Stimulated activated CD4-positive, alpha-beta T cell treated with anti-CD3 and anti-CD28 coated beads, Interleukin-15, amount 100 ng/mL, for 48 hours (primary cell): ENCODE measurements around the gene PHB1.
"Not testable (repeated sequence)": the region's sequence is repeated elsewhere in the genome, so short reads cannot be mapped to it uniquely, and the experiment has no call there.

Source experiments
- DNase-seq, 2 donors: peaks; one replicate each; pipeline ENCODE4 v3.0.0-alpha.2; 2020; ENCODE audit warnings: low read depth in 2 of 2

The PHB1 gene

DNA sequence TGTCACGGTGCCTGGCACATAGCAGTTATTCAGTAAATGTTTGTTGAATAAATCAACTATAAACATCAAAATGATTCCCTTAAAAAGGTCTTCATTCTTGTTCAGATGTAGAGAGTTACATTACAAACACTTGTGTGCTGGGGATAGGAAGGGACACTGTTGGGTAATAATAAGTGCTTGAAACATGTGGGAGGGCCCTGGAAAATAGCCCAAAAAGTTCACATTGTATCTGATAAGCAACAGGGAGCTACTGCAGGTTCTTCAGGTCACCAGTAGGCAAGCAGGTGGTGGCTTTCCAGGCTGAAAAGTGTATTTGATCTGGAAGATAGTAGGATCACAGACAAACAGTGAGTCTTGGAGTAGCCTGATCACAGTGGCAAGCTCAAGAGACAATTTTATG lies 33.6 kb downstream of the PHB1 start:
- no peak for DNase-seq

DNA sequence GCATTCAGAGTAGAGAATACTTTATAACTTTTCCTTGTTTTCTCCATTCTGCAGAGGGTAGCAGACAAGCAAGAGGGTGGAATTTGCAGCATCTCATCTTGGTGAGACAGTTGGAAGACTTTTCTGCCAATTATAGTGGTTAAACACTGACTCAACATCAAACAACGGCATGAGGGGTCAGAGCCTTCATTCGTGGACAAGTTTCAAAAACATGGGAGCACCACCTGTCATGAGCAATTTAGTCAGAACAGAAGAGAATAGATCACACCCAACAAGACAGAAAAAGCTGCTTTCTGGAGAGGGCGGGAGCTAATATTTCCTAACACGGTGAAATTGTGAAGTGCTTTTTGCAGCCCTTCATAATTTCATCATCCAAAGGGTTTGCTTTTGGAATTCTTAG lies 34.8 kb downstream of the PHB1 start:
- no peak for DNase-seq

DNA sequence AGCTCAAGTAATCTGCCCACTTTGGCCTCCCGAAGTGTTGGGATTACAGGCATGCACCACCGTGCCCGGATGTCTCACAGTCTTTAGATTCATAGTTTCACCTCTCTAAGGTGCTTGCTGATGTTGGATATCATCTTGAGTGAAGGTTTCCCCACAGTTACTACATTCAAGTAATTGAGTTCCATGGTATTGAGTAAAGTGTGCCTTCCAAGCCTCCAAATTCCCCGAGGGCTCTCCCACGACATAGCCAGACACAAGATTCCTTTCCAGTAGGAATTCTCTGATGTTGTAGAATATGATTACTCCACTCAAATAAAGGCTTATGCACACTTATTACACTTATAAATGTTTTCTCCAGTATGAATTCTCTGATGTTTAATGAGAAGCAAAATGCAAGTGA lies 36.4 kb downstream of the PHB1 start:
- DNase-seq, result no peak

DNA sequence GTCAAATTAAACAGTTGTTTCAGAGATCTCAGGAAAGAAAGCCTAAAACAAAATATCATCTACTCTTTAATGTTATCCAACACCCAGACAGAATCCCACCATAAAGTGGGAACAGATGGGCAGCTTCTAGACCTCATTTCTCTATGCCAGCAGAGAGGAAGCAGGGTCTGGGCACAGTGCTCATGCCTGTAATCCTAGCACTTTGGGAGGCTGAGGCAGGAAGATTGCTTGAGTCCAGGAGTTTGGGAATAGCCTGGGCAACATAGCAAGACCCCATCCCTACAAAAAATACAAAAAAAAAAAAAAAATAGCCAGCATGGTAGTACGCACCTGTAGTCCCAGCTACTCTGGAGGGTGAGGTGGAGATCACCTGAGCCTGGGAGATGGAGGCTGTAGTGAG lies 39.1 kb downstream of the PHB1 start:
- no peak for DNase-seq

DNA sequence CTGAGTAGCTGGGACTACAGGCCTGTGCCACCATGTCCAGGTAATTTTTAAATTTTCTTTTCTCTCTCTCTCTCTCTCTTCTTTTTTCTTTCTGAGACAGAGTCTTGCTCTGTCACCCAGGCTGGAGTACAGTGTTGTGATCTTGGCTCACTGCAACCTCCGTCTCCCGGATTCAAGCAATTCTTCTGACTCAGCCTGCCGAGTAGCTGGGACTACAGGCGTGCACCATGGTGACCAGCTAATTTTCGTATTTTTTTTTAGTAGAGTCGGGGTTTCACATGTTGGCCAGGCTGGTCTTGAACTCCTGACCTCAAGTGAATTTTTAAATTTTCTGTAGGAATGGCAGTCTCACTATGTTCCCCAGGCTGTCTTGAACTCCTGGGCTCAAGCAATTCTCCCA lies 41.6 kb downstream of the PHB1 start:
- no peak for DNase-seq

DNA sequence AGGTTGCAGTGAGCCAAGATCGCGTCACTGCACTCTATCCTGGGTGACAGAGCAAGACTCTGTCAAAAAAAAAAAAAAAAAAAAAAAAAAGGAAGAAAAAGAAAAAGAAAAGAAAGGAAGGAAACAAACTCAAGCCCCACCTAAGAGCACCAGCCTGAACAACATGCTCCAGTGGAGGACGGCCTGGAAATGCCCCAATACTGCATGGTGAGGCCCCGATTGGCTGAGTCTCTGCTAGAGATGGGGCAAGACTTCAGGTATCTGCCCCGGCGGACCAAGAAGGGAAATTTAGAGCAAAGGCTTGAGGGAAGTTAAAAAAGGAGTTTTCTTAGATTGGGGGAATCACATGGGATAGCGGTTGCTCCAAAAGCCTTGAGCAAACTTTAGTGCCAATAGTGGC lies 42.3 kb downstream of the PHB1 start:
- no peak for DNase-seq

DNA sequence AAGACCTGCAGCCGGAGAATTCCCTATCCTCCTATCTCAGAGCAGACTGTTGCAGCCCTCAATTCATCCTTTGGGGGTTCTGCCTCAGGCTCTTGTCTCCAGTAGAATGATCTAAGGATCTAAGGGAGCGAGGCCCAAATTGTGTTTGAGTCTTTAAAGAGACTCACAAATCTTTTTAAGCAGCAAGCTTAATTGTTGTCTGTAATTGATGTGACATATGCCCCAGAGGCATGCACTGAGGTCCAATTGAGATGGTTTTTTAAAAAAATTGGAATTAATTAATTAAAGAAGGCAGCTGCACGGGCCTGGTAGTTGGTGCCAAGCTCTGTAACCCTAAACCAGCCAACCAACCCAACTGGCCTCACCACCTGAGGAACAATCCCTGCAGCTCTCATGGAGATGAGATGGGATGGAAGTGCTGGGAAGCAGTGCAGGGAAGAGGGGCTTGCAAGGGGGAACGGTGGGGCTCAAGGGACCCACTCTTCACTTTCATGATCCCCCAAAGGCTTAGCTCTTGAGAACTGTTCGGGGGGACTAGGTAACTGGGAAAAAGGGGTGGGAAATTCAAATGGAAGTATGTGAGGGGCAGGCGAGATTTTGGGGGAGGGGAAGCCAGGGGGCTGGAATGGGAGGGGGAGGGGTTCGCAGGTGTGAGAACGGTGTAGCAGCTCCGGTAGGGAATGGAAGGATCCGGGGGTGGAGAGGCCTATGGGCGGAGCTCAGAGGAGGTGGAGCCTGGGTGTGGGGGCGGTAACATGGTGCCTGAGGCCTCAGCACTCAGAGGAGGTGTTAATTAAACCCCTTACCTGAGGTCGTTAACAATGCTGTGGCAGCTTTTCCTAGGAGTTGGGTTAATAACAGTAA lies 43.5 kb downstream of the PHB1 start:
- no peak for DNase-seq

DNA sequence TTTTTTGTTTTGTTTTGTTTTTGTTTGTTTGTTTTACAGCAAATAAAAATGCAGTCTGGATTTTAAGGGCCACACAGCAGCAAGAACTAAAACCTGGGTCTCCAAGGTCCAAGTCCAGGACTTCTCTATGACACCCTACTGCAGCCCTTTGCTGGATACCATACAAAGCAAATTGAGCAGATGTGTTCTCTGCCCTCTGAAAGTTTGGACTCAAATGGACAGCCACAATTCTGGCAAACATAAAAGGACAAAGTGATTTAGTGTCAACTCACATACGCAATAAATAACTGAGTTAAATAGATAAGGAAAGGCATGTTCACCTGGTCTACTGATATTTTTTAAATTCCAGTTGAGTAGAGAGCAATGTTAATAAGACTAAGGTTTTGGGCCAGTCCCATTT lies 44.9 kb downstream of the PHB1 start:
- DNase-seq, result no peak

DNA sequence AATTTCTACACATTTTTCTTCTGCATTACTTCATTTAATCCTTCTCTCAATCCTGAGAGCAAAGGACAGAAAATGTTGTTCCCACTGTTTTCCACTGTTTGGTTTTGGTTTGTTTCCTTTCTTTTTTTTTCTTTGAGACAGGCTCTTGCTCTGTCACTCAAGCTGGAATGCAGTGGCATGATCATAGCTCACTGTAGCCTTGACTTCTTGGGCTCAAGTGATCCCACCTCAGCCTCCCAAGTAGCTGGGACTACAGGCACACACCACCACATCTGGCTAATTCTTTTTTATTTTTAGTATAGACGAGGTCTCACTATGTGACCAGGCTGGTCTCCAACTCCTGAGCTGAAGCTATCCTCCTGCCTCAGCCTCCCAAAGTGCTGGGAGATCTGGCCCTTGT lies 45.6 kb downstream of the PHB1 start:
- no peak for DNase-seq

DNA sequence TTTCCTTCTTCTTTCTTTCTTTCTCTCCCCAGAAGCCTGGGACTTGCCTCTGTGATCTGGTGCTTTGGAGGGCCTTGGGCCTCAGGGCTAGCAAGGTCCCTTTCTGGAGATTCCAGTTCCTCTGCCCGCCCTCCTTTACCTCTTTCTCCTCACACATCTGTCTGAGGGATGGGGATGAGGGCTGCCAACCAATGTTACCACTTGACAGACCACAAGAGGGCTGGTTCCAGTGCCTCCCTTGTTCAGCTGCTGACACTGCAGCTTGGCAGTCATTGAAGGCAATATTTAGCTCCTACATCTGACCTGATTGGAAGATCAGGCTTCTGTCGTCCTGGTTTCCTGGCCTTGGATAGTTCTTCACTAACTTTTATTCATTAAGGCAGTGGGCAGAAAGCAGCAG lies 49.0 kb downstream of the PHB1 start:
- no peak for DNase-seq

DNA sequence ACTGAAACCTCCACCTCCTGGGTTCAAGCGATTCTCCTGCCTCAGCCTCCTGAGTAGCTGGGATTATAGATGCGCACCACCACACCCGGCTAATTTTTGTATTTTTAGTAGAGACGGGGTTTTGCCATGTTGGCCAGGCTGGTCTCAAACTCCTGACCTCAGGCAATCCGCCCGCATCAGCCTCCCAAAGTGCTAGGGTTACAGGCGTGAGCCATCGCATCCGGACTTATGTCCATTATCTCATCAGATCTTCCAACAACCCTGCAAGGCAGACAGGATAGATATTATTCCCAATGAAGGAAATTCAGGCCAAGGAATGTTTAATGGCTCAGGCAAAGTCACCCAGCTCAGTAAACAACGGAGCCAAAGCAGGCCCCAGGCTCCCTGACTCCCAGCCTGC lies 49.6 kb downstream of the PHB1 start:
- DNase-seq, result not testable (repeated sequence)

DNA sequence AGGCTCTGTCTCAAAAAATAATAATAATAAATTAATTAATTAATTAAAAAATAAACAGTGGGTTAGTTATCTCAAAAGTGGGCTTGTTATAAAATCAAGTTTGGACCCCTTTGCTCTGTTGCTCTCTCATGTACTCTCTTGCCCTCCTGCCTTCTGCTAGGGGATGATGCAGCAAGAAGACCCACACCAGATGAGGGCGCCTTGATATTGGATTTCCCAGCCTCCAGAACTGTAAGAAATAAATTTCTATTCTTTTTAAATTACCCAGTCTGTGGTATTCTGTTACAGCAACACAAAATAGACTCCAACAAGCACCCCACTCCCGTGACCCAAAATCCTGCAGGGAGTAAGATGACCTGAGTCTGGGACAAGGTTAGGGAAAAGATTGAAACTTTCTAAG lies 50.6 kb downstream of the PHB1 start:
- no peak for DNase-seq

DNA sequence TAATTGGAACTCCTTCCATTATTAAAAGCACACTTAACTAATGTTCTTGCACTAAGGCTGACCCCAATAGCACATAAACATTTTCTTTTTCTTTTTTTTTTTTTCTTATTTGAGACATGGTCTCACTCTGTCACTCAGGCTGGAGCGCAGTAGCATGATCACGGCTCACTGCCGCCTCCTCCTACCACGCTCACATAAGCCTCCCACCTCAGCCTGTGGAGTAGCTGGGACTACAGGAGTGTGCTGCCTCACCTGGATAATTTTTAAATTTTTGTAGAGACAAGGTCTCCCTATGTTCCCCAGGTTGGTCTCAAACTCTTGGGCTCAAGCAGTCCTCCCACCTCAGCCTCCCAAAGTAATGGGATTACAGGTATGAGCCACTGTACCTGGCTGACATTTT lies 51.4 kb downstream of the PHB1 start:
- no peak for DNase-seq

DNA sequence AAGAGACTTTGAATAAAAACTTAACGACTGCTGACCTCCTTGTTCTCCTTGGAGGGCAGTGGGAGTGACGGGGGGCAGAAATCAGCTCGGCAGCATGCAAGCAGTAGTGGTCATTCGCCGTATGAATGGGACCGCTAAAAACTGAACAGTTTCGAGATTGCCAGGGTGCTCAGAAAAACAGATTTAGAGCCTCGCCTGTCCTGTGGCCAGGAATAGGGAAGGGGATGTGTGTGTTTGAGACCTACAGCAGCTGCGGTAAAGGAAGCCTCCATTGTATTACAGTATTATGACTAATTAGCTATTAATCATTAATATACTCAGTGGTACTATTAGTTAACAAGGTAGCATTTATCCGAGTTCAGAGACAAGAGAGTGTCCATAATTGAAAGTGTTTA lies 52.0 kb downstream of the PHB1 start:
- no peak for DNase-seq

DNA sequence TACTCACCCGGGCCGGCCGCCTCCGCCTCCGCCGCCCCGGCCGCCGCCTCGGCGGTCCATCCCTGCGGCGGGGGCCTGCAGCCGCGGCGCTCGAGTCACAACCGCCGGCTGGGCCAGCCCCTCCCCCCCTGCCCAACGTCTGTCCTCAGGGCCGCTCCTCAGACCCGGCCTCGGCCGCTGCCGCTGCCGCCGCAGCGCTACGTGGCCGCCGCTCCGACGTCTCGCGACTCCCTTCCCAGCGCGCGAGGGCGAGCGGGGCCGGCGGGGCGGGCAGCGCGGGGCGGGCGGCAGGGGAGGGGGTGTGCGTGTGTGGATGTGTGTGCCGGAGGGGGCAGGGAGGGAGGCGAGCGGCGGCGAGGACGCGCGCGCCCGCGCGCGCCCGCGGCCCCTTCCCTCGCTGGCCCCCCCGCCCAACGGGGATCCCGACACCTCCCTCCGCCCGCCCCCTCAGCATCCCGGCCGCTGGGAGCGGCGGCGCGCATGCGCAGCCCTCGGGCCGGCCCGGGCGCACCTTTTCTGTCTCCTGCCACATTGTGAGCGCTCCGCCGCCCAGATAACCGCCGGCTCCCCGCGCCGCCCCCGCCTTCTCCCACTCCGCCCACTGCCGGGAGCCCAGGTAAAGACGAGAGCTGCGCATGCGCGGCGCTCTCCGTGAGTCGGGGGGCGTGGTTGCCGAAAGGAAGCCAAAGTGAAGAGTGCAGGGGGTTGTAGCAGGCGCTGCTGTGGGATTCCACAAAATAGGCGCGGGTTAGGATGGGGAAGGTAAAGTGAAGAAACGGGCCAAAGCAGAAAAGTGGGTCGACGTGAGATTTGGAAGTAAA lies 52.6 kb downstream of the PHB1 start, which contains the start of gene ZNF652:
ZNF652 (minus strand) TSS at position 349 of the 821 bp plus-strand sequence. CDS start 44,525 bp downstream, outside the sequence.
- peak; percentile 72 to 83 for DNase-seq

DNA sequence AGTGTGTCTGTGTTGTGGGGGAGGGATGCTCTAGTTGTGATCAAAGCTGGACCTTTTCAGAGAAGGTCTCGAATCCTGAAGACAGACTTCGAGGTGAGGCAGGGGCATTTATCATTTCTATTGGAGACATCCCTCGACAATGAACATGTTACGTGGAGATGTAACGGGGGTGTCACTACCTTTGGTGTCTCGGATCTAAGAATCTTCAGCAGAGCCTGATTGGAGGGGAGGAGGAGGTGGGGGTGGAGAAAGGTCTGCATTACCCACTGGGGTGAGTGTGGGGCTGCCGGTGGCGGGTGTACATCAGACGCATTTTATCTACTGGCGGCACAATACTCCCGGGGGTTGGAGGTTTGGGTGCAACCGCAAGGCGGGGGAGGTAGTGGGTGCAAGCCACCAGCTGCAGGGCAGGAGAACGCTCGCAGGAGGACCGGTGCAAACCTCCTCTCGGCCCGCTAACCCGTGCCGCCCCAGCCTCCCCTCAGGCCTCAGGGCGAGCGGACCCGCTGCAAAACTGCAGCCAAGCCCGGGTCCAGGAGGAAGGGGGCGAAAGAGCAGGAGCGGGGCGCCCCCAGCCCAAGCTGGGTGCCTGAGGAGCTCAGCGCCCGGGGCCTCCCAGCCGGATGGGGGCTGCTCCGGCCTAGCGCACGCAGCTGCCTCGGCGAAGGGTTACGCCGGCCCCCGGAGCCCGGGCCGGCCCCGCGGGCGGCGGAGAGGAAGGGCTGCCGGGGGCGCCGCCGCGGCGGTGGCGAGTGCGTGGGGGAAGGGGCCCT lies 53.4 kb downstream of the PHB1 start:
- peak; percentile 40 to 44 for DNase-seq

DNA sequence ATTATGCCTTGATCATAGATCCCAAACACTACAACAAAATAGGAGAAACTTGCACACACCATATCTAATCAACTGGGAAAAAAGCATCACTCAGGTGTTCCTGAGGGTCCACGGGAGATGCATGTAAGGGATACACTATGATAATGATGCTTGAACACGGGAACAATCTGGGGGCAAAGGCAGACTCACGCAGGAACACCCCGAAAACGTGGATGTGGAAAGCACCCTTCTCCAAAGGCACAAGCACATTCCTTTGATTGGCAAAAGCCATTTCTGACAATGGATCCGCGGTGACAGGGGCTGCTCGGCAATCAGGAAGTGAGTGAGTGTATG lies 53.9 kb downstream of the PHB1 start:
- peak in 1 of 2 donors; percentile 20 for DNase-seq

DNA sequence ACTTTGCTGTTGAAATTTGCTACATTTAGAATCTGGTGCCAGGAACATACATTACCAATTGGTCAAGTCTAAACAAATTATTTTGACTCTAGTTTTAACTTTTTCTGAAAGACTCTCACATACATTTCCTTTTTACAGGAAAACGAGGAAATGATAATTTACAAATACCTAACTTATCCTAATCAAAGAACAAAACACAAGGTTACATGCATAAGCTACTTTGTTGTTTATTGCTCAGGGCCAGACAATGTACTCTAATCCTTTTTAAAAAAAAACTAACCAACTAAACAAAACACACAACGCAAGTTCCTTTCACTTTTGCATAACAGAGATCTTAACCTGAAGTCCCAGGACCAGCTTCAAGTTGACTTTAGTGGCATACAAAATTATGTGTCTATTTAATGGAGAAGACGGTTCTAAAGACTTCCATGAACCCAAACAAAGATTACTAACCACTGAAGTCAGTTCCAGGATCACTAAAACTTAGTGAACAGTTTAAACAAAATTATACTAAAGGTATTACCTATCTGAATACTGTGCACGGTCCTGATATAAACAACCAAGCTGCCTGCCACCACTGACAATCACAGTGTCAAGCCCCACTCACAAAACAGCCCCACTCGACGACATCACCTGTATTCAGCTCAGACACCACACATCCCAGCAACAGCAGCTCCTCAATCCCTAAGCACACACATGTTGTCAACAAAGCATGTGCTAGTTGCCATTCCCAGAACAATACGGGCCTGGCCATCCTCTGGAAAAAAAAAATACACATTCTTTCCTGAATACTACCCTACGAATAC lies 54.5 kb downstream of the PHB1 start:
- no peak for DNase-seq

DNA sequence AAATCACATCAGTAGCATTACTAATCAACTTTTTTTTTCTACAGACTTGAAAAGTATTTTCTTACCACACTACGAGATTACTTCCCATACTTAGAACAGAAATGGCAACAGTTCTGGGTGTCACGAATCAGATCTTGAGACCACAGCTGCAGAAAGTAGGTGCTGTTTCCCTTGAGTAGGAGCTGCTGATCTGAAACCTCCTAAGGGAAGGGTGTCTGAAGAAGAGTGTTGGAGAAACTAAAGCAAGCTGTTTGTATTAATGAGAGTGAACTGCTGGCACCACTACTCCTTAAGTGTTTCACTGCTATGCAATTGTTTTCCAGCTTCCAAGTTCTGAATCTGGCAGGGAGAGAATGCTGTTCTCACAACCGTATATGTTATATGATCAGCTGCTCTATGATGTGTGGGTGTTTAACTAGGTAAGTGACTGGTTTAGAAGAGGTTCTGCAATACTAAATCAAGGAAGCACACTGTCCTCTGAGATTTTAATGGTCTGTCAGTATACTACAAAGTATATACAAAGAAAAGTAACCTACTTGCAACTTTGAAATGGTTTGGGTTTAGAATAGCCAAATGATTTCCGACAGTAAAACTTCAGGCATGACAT lies 55.9 kb downstream of the PHB1 start:
- DNase-seq, result no peak

DNA sequence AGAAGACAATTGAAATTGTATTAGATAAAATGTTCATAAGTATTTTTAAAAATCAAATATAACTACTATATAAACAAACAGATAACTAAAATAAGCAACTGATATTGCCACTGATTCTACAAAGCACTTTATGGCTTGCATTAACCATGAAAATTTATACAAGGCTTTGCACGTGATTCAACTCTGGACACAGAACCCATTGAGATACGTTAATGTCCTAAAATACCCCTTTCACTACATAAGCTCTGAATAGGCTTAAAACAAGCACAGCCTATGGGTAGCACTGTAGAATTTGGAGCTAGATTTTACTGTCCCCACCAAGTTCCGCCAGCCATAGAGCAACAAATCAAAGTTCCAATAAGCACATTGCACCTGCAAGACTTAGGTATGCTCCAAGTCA lies 57.2 kb downstream of the PHB1 start:
- no peak for DNase-seq

DNA sequence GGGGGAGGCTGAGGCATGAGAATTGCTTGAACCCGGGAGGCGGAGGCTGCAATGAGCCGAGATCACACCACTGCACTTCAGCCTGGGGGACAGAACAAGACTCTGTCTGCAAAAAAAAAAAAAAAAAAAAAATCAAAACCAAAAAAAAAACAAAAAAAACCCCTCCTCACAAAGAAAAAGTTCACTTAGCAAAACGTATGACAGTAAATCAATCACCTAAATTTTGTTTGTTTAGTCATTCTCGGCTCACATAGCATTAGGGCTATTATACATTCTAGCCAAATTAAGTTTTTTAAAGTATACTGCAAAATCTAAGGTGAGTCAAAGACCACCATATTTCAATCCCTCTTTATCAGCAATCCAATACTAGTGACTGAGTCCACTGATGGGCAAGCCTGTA lies 58.4 kb downstream of the PHB1 start:
- no peak for DNase-seq
